OCI-LY3 (cell line): Measurements from ENCODE around the gene TERC.

Source experiments
- CTCF ChIP-seq: fragments of 200-600, 300-600 bp; sonication (generic); IDR thresholded peaks from 2 replicates; pipeline ENCODE4 v1.5.1; 2014; ENCODE audit warnings: antibody characterized with exemption, low read length, low read depth
- EZH2phosphoT487 ChIP-seq: fragments of 200-600 bp; shearing (Covaris generic); IDR thresholded peaks from 2 replicates; pipeline ENCODE4 v1.6.1; 2018; ENCODE audit warnings: antibody characterized with exemption, mixed run types, low read depth

DNA sequence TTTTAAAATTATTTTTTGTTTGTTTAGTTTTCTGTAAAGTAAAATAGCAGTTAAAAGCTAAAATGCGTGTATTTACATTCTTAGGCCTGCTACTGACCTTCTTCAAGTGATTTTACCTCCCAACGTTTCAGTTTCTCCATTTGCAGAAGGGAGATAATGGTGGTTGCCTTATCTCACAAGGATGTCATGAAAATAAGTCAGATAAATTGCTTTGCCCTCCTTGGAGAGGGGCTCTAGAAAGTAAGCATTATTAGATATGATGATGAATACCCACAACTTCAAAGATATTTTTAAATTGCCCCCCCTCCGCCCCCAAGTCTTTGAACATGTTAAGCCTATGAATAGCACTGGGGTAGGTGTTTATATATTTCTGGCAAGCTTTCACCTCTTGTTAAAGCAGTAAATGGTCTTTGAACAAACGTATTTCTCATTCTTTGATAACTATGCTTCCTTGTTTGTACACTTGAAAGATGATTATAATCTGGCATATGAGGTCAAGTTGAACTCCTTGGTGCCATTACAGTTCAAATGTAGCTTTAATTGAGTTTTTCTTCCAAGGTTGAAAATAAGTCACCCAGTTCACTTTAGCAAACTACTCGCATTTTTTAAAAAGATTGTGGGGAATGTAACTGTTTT, 6.4 kb downstream of the TERC start:
- TF ChIP-seq CTCF (no peak), EZH2phosphoT487 (no peak)
